Measurements from ENCODE around the gene PECR.

- TF ChIP-seq, protein P1, sequence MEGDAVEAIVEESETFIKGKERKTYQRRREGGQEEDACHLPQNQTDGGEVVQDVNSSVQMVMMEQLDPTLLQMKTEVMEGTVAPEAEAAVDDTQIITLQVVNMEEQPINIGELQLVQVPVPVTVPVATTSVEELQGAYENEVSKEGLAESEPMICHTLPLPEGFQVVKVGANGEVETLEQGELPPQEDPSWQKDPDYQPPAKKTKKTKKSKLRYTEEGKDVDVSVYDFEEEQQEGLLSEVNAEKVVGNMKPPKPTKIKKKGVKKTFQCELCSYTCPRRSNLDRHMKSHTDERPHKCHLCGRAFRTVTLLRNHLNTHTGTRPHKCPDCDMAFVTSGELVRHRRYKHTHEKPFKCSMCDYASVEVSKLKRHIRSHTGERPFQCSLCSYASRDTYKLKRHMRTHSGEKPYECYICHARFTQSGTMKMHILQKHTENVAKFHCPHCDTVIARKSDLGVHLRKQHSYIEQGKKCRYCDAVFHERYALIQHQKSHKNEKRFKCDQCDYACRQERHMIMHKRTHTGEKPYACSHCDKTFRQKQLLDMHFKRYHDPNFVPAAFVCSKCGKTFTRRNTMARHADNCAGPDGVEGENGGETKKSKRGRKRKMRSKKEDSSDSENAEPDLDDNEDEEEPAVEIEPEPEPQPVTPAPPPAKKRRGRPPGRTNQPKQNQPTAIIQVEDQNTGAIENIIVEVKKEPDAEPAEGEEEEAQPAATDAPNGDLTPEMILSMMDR (IDR thresholded peaks at IDR 0.05; ENCODE audit: low read depth, low read length, missing input control) = no peak
- no peak for TF ChIP-seq HNF4G (IDR thresholded peaks at IDR 0.05)
- TF ChIP-seq FOXA1 (IDR thresholded peaks at IDR 0.05) = no peak
- no peak for TF ChIP-seq NR2F2 (IDR thresholded peaks at IDR 0.05)
- no peak for TF ChIP-seq EGR1 (IDR thresholded peaks at IDR 0.05; ENCODE audit: low read depth in 2 of 2)
- no peak for TF ChIP-seq RAD21 (IDR thresholded peaks at IDR 0.05)
- TF ChIP-seq JUND (IDR thresholded peaks at IDR 0.05) = no peak
- TF ChIP-seq GABPA (IDR thresholded peaks at IDR 0.05 in 1 of 2, conservative IDR thresholded peaks at IDR 0.05 in 1 of 2) = no peak
Measured at GRCh38 chr2:216117561-216118340, 36.1 kb upstream of the PECR start.

Measured in liver (tissue), 3 donors.